ENCODE data around the gene KRT9. TPM values are rescaled to one million over a fixed set of nuclear protein-coding genes. Genes with fewer than 3 reads are reported as not detected.

Gene KRT9
- total RNA-seq, 2 experiments from 2014 or later, result not detected

DNA sequence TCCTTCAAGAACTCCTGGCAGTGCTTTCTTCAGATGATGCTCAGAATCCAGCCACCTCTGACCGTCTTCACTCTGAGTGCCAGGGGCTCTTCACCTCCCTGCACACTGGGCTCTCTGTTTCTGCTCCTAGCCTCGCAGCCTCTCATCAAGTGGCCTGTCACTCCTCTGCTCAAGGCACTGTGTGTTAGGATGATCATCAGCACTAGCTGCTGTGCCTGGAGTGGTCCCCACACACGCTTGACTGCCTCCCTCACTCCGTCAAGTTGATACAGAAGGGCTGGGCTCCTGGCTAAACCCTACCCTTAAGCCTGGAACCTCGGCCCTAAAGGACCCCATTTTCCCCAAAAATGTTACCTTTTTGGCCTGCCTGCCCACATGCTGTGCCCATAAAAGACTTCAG, 15.6 kb downstream of the KRT9 start:
- Mint-ChIP-seq H3K9me3 (no peaks in the 10 kb centered on the region), H3K4me3 (no peak overlapping the region), H3K27ac (no peak overlapping the region), H3K36me3 (ENCODE audit: low read depth) (no peaks in the 10 kb centered on the region), H3K4me1 (ENCODE audit: low read depth) (no peaks in the 10 kb centered on the region), H3K27me3 (peaks cover 22% of the 10 kb centered on the region)
- TF ChIP-seq, protein P1, sequence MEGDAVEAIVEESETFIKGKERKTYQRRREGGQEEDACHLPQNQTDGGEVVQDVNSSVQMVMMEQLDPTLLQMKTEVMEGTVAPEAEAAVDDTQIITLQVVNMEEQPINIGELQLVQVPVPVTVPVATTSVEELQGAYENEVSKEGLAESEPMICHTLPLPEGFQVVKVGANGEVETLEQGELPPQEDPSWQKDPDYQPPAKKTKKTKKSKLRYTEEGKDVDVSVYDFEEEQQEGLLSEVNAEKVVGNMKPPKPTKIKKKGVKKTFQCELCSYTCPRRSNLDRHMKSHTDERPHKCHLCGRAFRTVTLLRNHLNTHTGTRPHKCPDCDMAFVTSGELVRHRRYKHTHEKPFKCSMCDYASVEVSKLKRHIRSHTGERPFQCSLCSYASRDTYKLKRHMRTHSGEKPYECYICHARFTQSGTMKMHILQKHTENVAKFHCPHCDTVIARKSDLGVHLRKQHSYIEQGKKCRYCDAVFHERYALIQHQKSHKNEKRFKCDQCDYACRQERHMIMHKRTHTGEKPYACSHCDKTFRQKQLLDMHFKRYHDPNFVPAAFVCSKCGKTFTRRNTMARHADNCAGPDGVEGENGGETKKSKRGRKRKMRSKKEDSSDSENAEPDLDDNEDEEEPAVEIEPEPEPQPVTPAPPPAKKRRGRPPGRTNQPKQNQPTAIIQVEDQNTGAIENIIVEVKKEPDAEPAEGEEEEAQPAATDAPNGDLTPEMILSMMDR (IDR thresholded peaks at IDR 0.05), result no peak
- ATAC-seq, result no peak
- ChIA-PET POLR2A (no interaction called here), CTCF (interaction anchor here (3.2 kb wide), 1 partner anchor 93 kb away, joined by 15 read pairs; no protein-coding TSS in a partner anchor)
- no peak for DNase-seq
- intact Hi-C loops (cut with micrococcal nuclease), result no loop called here

GRCh38 chr17:41555105-41555887, 16.6 kb downstream of the KRT9 start:
- H3K9me3 Mint-ChIP-seq, result no peaks in the 10 kb centered on the region
- H3K27me3 Mint-ChIP-seq, result peaks cover 22% of the 10 kb centered on the region
- H3K27ac Mint-ChIP-seq, result no peak overlapping the region
- DNase-seq (no peak), ATAC-seq (no peak)
- CTCF ChIA-PET, result interaction anchor here (1.4 kb wide), 1 partner anchor 93 kb away, joined by 6 read pairs; no protein-coding TSS in a partner anchor
- intact Hi-C loops (cut with micrococcal nuclease), result no loop called here
- TF ChIP-seq, protein P1 (IDR thresholded peaks at IDR 0.05), result no peak
- H3K4me1 Mint-ChIP-seq (ENCODE audit: low read depth), result no peaks in the 10 kb centered on the region
- no peaks in the 10 kb centered on the region for H3K36me3 Mint-ChIP-seq (ENCODE audit: low read depth)
- H3K4me3 Mint-ChIP-seq, result no peak overlapping the region
- POLR2A ChIA-PET, result no interaction called here

DNA sequence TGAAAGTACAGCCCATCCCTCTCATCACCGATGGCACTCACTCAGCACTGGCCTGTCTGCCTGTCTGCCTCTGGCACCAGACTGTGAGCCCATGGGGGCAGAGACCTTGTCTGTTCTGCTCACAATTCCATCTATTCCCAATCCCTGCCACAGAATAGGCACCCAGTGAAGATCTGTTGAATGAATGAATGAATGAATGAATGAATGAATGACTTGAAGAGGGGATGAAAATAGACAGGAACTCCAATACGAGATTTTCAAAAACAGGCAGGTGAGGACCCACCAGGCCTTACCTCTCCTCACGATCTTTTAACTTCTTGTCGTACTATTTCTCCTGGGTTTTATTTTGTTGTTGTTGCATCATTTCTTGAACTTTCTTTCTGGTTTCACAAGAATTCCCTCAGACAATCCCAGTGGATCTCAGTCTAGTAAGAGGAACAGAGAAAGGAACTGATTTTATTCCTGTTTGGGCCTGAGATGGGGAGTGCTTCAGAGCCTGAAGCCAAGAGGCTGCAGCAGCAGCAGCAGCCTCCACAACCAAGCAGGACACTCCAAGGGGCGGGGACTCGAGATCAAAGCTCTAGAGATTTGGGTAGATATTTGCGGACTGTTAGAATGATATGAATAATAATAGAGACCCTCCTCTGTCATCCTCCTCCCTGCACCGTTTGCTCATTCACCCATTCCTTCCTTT, 17.7 kb downstream of the KRT9 start:
- intact Hi-C loops (cut with micrococcal nuclease), result no loop called here
- POLR2A ChIA-PET, result no interaction called here
- Mint-ChIP-seq H3K27me3 (peaks cover 14% of the 10 kb centered on the region), H3K9me3 (no peaks in the 10 kb centered on the region), H3K4me1 (ENCODE audit: low read depth) (peaks cover 4% of the 10 kb centered on the region), H3K4me3 (no peak overlapping the region), H3K27ac (no peak overlapping the region), H3K36me3 (ENCODE audit: low read depth) (no peaks in the 10 kb centered on the region)
- TF ChIP-seq, protein P1 (IDR thresholded peaks at IDR 0.05), result no peak
- CTCF ChIA-PET, result interaction anchor here (1.4 to 8.2 kb wide), 3 partner anchors 94 to 110 kb away, joined by 6 to 190 read pairs (median 156); no protein-coding TSS in a partner anchor
- DNase-seq, result no peak
- no peak for ATAC-seq

- no peak for ATAC-seq
- TF ChIP-seq, protein P1 (IDR thresholded peaks at IDR 0.05), result no peak
These were observed 18.7 kb downstream of the KRT9 start for GRCh38 chr17:41553176-41553575.

More at GRCh38 chr17:41553176-41553575, 18.7 kb downstream of the KRT9 start:
- DNase-seq, result no peak
- intact Hi-C loops (cut with micrococcal nuclease), result no loop called here
- peaks cover 12% of the 10 kb centered on the region for H3K4me1 Mint-ChIP-seq (ENCODE audit: low read depth)
- no peak overlapping the region for H3K4me3 Mint-ChIP-seq
- no peaks in the 10 kb centered on the region for H3K36me3 Mint-ChIP-seq (ENCODE audit: low read depth)
- H3K9me3 Mint-ChIP-seq, result no peaks in the 10 kb centered on the region
- ChIA-PET POLR2A (interaction anchor here (1.1 kb wide), 2 partner anchors 12 to 110 kb away, joined by 3 to 4 read pairs; no protein-coding TSS in a partner anchor), CTCF (interaction anchor here (7.5 to 8.2 kb wide), 2 partner anchors 95 to 111 kb away, joined by 156 to 190 read pairs; no protein-coding TSS in a partner anchor)
- no peak overlapping the region for H3K27ac Mint-ChIP-seq
- peaks cover 12% of the 10 kb centered on the region for H3K27me3 Mint-ChIP-seq
